Activated CD4-positive, alpha-beta T cell treated with anti-CD3 and anti-CD28 coated beads, Interleukin-2, amount 10 ng/mL, durations not matched to agents 7 days and 5 days (primary cell): Measurements from ENCODE around the gene FRMPD2. TPM values are rescaled to one million over a fixed set of nuclear protein-coding genes. Genes with fewer than 3 reads are reported as not detected.
"Not testable (repeated sequence)": the region's sequence is repeated elsewhere in the genome, so short reads cannot be mapped to it uniquely, and the experiment has no call there.

Source experiments
- CTCF ChIA-PET: fragments of 350-600 bp; sonication (Branson Sonifier 250); formaldehyde crosslinking; loops from one replicate; lab custom pipeline; 2021; ENCODE audit warnings: antibody characterized with exemption; lab: Charles Lee
- POLR2A ChIA-PET: fragments of 350-600 bp; sonication (Branson Sonifier 250); formaldehyde crosslinking; loops from one replicate; lab custom pipeline; 2021; ENCODE audit warnings: antibody characterized with exemption; lab: Charles Lee
- DNase-seq: peaks from one replicate; pipeline ENCODE4 v3.0.0-alpha.2; 2020
- H3K27ac Mint-ChIP-seq: one replicate; pipeline ENCODE4 v1.8.0; 2021; ENCODE audit warnings: mild to moderate bottlenecking, moderate library complexity, mixed read lengths
- H3K27me3 Mint-ChIP-seq: one replicate; pipeline ENCODE4 v1.8.0; 2021; ENCODE audit warnings: mixed read lengths
- H3K36me3 Mint-ChIP-seq: one replicate; pipeline ENCODE4 v1.8.0; 2021; ENCODE audit warnings: low read depth, mixed read lengths
- H3K4me1 Mint-ChIP-seq: one replicate; pipeline ENCODE4 v1.8.0; 2021; ENCODE audit warnings: mixed read lengths
- H3K4me3 Mint-ChIP-seq: one replicate; pipeline ENCODE4 v1.8.0; 2021; ENCODE audit warnings: mild to moderate bottlenecking, moderate library complexity, mixed read lengths
- H3K9me3 Mint-ChIP-seq: one replicate; pipeline ENCODE4 v1.8.0; 2021; ENCODE audit warnings: mixed read lengths
- total RNA-seq, 2 experiments: library from RNA; stranded (reverse); gene quantifications; one replicate each; pipeline ENCODE4 v1.2.3, GENCODE V29; 2021

Gene FRMPD2
- total RNA-seq, 2 experiments from 2014 or later: not detected

GRCh38 chr10:48195803-48196202 lies 78.7 kb downstream of the FRMPD2 start:
- no peak overlapping the region for H3K27ac Mint-ChIP-seq
- H3K9me3 Mint-ChIP-seq: peaks cover 3% of the 10 kb centered on the region
- peaks cover 2% of the 10 kb centered on the region for H3K27me3 Mint-ChIP-seq
- POLR2A ChIA-PET: no interaction called here
- H3K36me3 Mint-ChIP-seq: no peaks in the 10 kb centered on the region
- no peak overlapping the region for H3K4me3 Mint-ChIP-seq
- H3K4me1 Mint-ChIP-seq: peaks cover 3% of the 10 kb centered on the region
- DNase-seq: no peak
- CTCF ChIA-PET: no interaction called here

GRCh38 chr10:48194830-48195229 lies 79.7 kb downstream of the FRMPD2 start:
- H3K27ac Mint-ChIP-seq: no peak overlapping the region
- POLR2A ChIA-PET: no interaction called here
- H3K4me3 Mint-ChIP-seq: no peak overlapping the region

GRCh38 chr10:48193556-48193955 lies 80.9 kb downstream of the FRMPD2 start:
- Mint-ChIP-seq H3K9me3 (no peaks in the 10 kb centered on the region), H3K27ac (no peak overlapping the region), H3K4me1 (no peaks in the 10 kb centered on the region), H3K36me3 (no peaks in the 10 kb centered on the region), H3K4me3 (no peak overlapping the region), H3K27me3 (peaks cover 2% of the 10 kb centered on the region)
- POLR2A ChIA-PET: no interaction called here
- CTCF ChIA-PET: no interaction called here
- DNase-seq: no peak

More at GRCh38 chr10:48194830-48195229, 79.7 kb downstream of the FRMPD2 start:
- H3K9me3 Mint-ChIP-seq: peaks cover 3% of the 10 kb centered on the region
- CTCF ChIA-PET: no interaction called here
- peaks cover 2% of the 10 kb centered on the region for H3K27me3 Mint-ChIP-seq
- H3K4me1 Mint-ChIP-seq: peaks cover 3% of the 10 kb centered on the region
- H3K36me3 Mint-ChIP-seq: no peaks in the 10 kb centered on the region
- no peak for DNase-seq

GRCh38 chr10:48192881-48193450 lies 81.5 kb downstream of the FRMPD2 start:
- Mint-ChIP-seq H3K27ac (no peak overlapping the region), H3K9me3 (no peaks in the 10 kb centered on the region), H3K4me1 (no peaks in the 10 kb centered on the region), H3K27me3 (peaks cover 2% of the 10 kb centered on the region), H3K36me3 (no peaks in the 10 kb centered on the region), H3K4me3 (no peak overlapping the region)
- DNase-seq: no peak
- CTCF ChIA-PET: no interaction called here
- POLR2A ChIA-PET: no interaction called here

GRCh38 chr10:48187713-48188485 lies 86.6 kb downstream of the FRMPD2 start:
- Mint-ChIP-seq H3K27me3 (peaks cover 7% of the 10 kb centered on the region), H3K4me3 (no peak overlapping the region), H3K4me1 (no peaks in the 10 kb centered on the region), H3K27ac (no peak overlapping the region), H3K9me3 (no peaks in the 10 kb centered on the region), H3K36me3 (no peaks in the 10 kb centered on the region)
- POLR2A ChIA-PET: no interaction called here
- CTCF ChIA-PET: no interaction called here
- no peak for DNase-seq

GRCh38 chr10:48187126-48187525 lies 87.4 kb downstream of the FRMPD2 start:
- no peak for DNase-seq
- Mint-ChIP-seq H3K4me1 (no peaks in the 10 kb centered on the region), H3K27me3 (peaks cover 7% of the 10 kb centered on the region), H3K4me3 (no peak overlapping the region), H3K36me3 (no peaks in the 10 kb centered on the region), H3K9me3 (no peaks in the 10 kb centered on the region), H3K27ac (no peak overlapping the region)
- ChIA-PET POLR2A (no interaction called here), CTCF (no interaction called here)

- H3K27ac Mint-ChIP-seq, H3K36me3 Mint-ChIP-seq, H3K4me3 Mint-ChIP-seq, H3K9me3 Mint-ChIP-seq, POLR2A ChIA-PET, CTCF ChIA-PET, DNase-seq, H3K27me3 Mint-ChIP-seq, H3K4me1 Mint-ChIP-seq: not testable (repeated sequence)
These were observed 88.2 kb downstream of the FRMPD2 start for GRCh38 chr10:48186264-48186804.

- no peak for DNase-seq
- Mint-ChIP-seq H3K9me3 (no peaks in the 10 kb centered on the region), H3K4me3 (no peak overlapping the region), H3K36me3 (no peaks in the 10 kb centered on the region), H3K27me3 (peaks cover 7% of the 10 kb centered on the region), H3K4me1 (no peaks in the 10 kb centered on the region), H3K27ac (no peak overlapping the region)
- CTCF ChIA-PET: no interaction called here
- POLR2A ChIA-PET: no interaction called here
These were observed 90.3 kb downstream of the FRMPD2 start for GRCh38 chr10:48184224-48184623.

- H3K4me3 Mint-ChIP-seq, H3K36me3 Mint-ChIP-seq: not testable (repeated sequence)
These were observed 101.8 kb downstream of the FRMPD2 start for GRCh38 chr10:48172715-48173114.

GRCh38 chr10:48160670-48161069 lies 113.8 kb downstream of the FRMPD2 start:
- H3K4me3 Mint-ChIP-seq, H3K36me3 Mint-ChIP-seq, H3K4me1 Mint-ChIP-seq, CTCF ChIA-PET, H3K27ac Mint-ChIP-seq, POLR2A ChIA-PET, H3K9me3 Mint-ChIP-seq, H3K27me3 Mint-ChIP-seq, DNase-seq: not testable (repeated sequence)

More at GRCh38 chr10:48172715-48173114, 101.8 kb downstream of the FRMPD2 start:
- H3K9me3 Mint-ChIP-seq, POLR2A ChIA-PET, DNase-seq, H3K27ac Mint-ChIP-seq, H3K4me1 Mint-ChIP-seq, CTCF ChIA-PET, H3K27me3 Mint-ChIP-seq: not testable (repeated sequence)

GRCh38 chr10:48160163-48160562 lies 114.3 kb downstream of the FRMPD2 start:
- H3K36me3 Mint-ChIP-seq, H3K27ac Mint-ChIP-seq, H3K9me3 Mint-ChIP-seq, CTCF ChIA-PET, H3K4me1 Mint-ChIP-seq, H3K27me3 Mint-ChIP-seq, H3K4me3 Mint-ChIP-seq, DNase-seq, POLR2A ChIA-PET: not testable (repeated sequence)

- H3K4me1 Mint-ChIP-seq, H3K9me3 Mint-ChIP-seq, H3K27me3 Mint-ChIP-seq, H3K36me3 Mint-ChIP-seq, DNase-seq, POLR2A ChIA-PET, H3K27ac Mint-ChIP-seq, H3K4me3 Mint-ChIP-seq, CTCF ChIA-PET: not testable (repeated sequence)
These were observed 120.0 kb downstream of the FRMPD2 start for GRCh38 chr10:48154211-48155140.

- H3K4me3 Mint-ChIP-seq, POLR2A ChIA-PET, H3K9me3 Mint-ChIP-seq, H3K36me3 Mint-ChIP-seq, H3K27me3 Mint-ChIP-seq, CTCF ChIA-PET, DNase-seq, H3K4me1 Mint-ChIP-seq, H3K27ac Mint-ChIP-seq: not testable (repeated sequence)
These were observed 126.9 kb downstream of the FRMPD2 start for GRCh38 chr10:48147643-48148042.
